Measurements from ENCODE around the gene PKNOX1. TPM values are rescaled to one million over a fixed set of nuclear protein-coding genes. Genes with fewer than 3 reads are reported as not detected.

Gene PKNOX1
- total and polyA plus RNA-seq, 3 donors from 2014 or later: 22.1 to 82.5 (median 38.8) TPM

GRCh38 chr21:43020771-43021170, 46.4 kb downstream of the PKNOX1 start:
- Histone ChIP-seq H3K4me3 (no peak overlapping the region), H3K27me3 (no peaks in the 10 kb centered on the region), H3K27ac (no peak overlapping the region), H3K4me1 (peaks cover 11% of the 10 kb centered on the region), H3K36me3 (ENCODE audit: low read depth, missing control alignments) (no peaks in the 10 kb centered on the region), H3K9me3 (no peaks in the 10 kb centered on the region)
- DNase-seq: no peak
- WGBS, 2 donors: 81 to 91% methylated on average over 5 to 6 of the region's 6 CpGs
- intact Hi-C loops (cut with DNase I; ENCODE audit: low total_unique reads): no loop called here
- TF ChIP-seq CTCF (IDR thresholded peaks at IDR 0.05) (no peak), POLR2A (IDR thresholded peaks at IDR 0.05) (no peak)

GRCh38 chr21:43021191-43021590, 46.8 kb downstream of the PKNOX1 start:
- peaks cover 12% of the 10 kb centered on the region for H3K4me1 ChIP-seq
- no peak overlapping the region for H3K27ac ChIP-seq
- no peak overlapping the region for H3K4me3 ChIP-seq
- 92 to 94% methylated on average over 9 to 10 of the region's 10 CpGs for WGBS, 2 donors
- H3K36me3 ChIP-seq (ENCODE audit: low read depth, missing control alignments): no peaks in the 10 kb centered on the region
- H3K27me3 ChIP-seq: no peaks in the 10 kb centered on the region
- intact Hi-C loops (cut with DNase I; ENCODE audit: low total_unique reads): no loop called here
- TF ChIP-seq POLR2A (IDR thresholded peaks at IDR 0.05) (no peak), CTCF (IDR thresholded peaks at IDR 0.05) (no peak)
- no peaks in the 10 kb centered on the region for H3K9me3 ChIP-seq
- DNase-seq: no peak

GRCh38 chr21:43021756-43022600, 47.6 kb downstream of the PKNOX1 start:
- 87 to 94% methylated on average over 19 to 28 of the region's 28 CpGs for WGBS, 2 donors
- no peak overlapping the region for H3K27ac ChIP-seq
- no peaks in the 10 kb centered on the region for H3K36me3 ChIP-seq (ENCODE audit: low read depth, missing control alignments)
- TF ChIP-seq POLR2A (IDR thresholded peaks at IDR 0.05) (no peak), CTCF (IDR thresholded peaks at IDR 0.05) (no peak)
- DNase-seq: no peak
- H3K4me1 ChIP-seq: peaks cover 12% of the 10 kb centered on the region
- no peaks in the 10 kb centered on the region for H3K9me3 ChIP-seq
- intact Hi-C loops (cut with DNase I; ENCODE audit: low total_unique reads): no loop called here
- no peak overlapping the region for H3K4me3 ChIP-seq
- H3K27me3 ChIP-seq: no peaks in the 10 kb centered on the region

- Histone ChIP-seq H3K4me1 (peaks cover 12% of the 10 kb centered on the region), H3K36me3 (ENCODE audit: low read depth, missing control alignments) (no peaks in the 10 kb centered on the region), H3K4me3 (no peak overlapping the region), H3K9me3 (no peaks in the 10 kb centered on the region), H3K27me3 (no peaks in the 10 kb centered on the region), H3K27ac (peak overlapping the region; percentile 3 to 82)
- intact Hi-C loops (cut with DNase I; ENCODE audit: low total_unique reads): no loop called here
- DNase-seq: peak; percentile 63
- 52 to 59% methylated on average over 8 of the region's 8 CpGs for WGBS, 2 donors
- TF ChIP-seq CTCF (IDR thresholded peaks at IDR 0.05) (no peak), POLR2A (IDR thresholded peaks at IDR 0.05) (no peak)
These were observed 48.8 kb downstream of the PKNOX1 start for GRCh38 chr21:43023175-43023574.
